ENCODE measurements around the gene ACLY. TPM values are rescaled to one million over a fixed set of nuclear protein-coding genes. Genes with fewer than 3 reads are reported as not detected.

ACLY gene
- total and polyA plus RNA-seq, 2 of the 13 experiments (the other 11 are each of a cell fraction or from before 2014, with no cell fraction given), result 111 to 218 TPM

DNA sequence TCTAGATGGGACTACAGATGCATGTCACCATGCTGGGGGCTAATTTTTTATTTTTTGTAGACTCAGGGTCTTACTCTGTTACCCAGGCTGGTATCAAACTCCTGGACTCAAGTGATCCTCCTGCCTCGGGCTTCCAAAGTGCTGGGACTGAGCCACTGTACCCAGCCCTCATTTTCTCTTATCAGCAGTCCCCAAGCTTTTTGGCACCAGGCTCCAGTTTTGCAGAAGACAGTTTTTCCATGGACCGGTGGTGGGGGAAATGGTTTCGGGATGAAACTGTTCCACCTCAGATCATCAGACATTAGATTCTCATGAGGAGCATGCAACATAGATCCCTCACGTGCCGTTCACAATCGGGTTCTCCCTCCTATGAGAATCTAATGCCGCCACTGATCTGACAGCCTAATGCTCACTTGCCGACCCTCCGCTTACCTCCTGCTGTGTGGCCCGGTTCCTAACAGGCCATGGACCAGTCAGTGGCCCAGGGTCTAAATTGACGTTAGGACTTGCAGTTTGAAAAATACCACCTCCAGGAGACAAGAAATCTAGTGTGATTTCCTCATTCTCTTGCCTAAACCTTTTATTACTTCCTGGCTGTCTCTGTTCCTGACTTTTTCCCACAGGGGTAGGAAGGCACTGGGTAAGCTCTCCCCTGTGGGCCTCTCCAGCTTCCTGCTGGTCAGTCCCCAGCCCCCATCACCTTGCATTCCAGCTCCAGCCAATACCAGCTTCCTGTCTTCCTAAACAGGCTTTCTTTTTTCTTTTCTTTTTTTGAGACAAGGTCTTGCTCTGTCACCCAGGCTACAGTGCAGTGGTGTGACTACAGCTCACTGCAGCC lies 38.5 kb upstream of the ACLY start (continued):
- TF ChIP-seq ZHX1 (CRISPR knock-in tag; IDR thresholded peaks at IDR 0.05; ENCODE audit: low read depth), result no peak
- no peak for TF ChIP-seq IRF9 (CRISPR knock-in tag; IDR thresholded peaks at IDR 0.05; ENCODE audit: borderline replicate concordance)
- peak; percentile 17; the same call in 1 of the 2 replicates for TF ChIP-seq FOXK1 (CRISPR knock-in tag; IDR thresholded peaks at IDR 0.05; ENCODE audit: borderline replicate concordance, low read depth)
- 0 out of 2 replicates have a peak, but pooled peaks have one; percentile 24 for TF ChIP-seq ZNF264 (CRISPR knock-in tag; IDR thresholded peaks at IDR 0.05)
- peak; percentile 33; the same call in 1 of the 2 replicates for TF ChIP-seq ZNF605 (CRISPR knock-in tag; IDR thresholded peaks at IDR 0.05)
- 0 out of 2 replicates have a peak, but pooled peaks have one; percentile 12 for TF ChIP-seq ZNF766 (CRISPR knock-in tag; IDR thresholded peaks at IDR 0.05; ENCODE audit: borderline replicate concordance)
- TF ChIP-seq GZF1 (CRISPR knock-in tag; IDR thresholded peaks at IDR 0.05), result no peak
- no peak for TF ChIP-seq ZNF552 (CRISPR knock-in tag; IDR thresholded peaks at IDR 0.05; ENCODE audit: borderline replicate concordance)
- peak; percentile 2; the same call in 1 of the 2 replicates for TF ChIP-seq ZNF142 (CRISPR knock-in tag; IDR thresholded peaks at IDR 0.05)
- no peak for TF ChIP-seq CENPX (CRISPR knock-in tag; IDR thresholded peaks at IDR 0.05)
- TF ChIP-seq, protein P1, sequence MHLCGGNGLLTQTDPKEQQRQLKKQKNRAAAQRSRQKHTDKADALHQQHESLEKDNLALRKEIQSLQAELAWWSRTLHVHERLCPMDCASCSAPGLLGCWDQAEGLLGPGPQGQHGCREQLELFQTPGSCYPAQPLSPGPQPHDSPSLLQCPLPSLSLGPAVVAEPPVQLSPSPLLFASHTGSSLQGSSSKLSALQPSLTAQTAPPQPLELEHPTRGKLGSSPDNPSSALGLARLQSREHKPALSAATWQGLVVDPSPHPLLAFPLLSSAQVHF (CRISPR knock-in tag; IDR thresholded peaks at IDR 0.05), result no peak
- TF ChIP-seq ZNF484 (CRISPR knock-in tag; IDR thresholded peaks at IDR 0.05; ENCODE audit: borderline replicate concordance, low read depth), result no peak
- TF ChIP-seq POLR2AphosphoS2 (IDR thresholded peaks at IDR 0.05; ENCODE audit: low read depth, low read length), result no peak
- TF ChIP-seq FOSL1 (CRISPR knock-in tag; IDR thresholded peaks at IDR 0.05; ENCODE audit: borderline replicate concordance), result no peak
- no peak for TF ChIP-seq SRSF1 (optimal IDR thresholded peaks at IDR 0.05; ENCODE audit: low read depth, low read length)

Measured in HepG2 (cell line).